Activated T-cell treated with anti-CD3 and anti-CD28 coated beads, Interleukin-2, amount 50 U/mL, for 24 hours (primary cell): Measurements from ENCODE around the gene ZNF518B.
"Not testable (repeated sequence)": the region's sequence is repeated elsewhere in the genome, so short reads cannot be mapped to it uniquely, and the experiment has no call there.

Source experiments
- DNase-seq: peaks from one replicate; pipeline ENCODE4 v3.0.0-alpha.2; 2020
- H3K27ac Mint-ChIP-seq: 2 replicates; pipeline ENCODE4 v1.8.0; 2020; ENCODE audit warnings: mild to moderate bottlenecking, mixed read lengths
- H3K27me3 Mint-ChIP-seq: 2 replicates; pipeline ENCODE4 v1.8.0; 2020; ENCODE audit warnings: mixed read lengths
- H3K36me3 Mint-ChIP-seq: 2 replicates; pipeline ENCODE4 v1.8.0; 2020; ENCODE audit warnings: low read depth, mixed read lengths
- H3K4me1 Mint-ChIP-seq: 2 replicates; pipeline ENCODE4 v1.8.0; 2020; ENCODE audit warnings: low read depth, mixed read lengths
- H3K4me3 Mint-ChIP-seq: 2 replicates; pipeline ENCODE4 v1.8.0; 2020; ENCODE audit warnings: mild to moderate bottlenecking, moderate library complexity, mixed read lengths
- H3K9me3 Mint-ChIP-seq: 2 replicates; pipeline ENCODE4 v1.8.0; 2020; ENCODE audit warnings: mixed read lengths

ZNF518B gene

DNA sequence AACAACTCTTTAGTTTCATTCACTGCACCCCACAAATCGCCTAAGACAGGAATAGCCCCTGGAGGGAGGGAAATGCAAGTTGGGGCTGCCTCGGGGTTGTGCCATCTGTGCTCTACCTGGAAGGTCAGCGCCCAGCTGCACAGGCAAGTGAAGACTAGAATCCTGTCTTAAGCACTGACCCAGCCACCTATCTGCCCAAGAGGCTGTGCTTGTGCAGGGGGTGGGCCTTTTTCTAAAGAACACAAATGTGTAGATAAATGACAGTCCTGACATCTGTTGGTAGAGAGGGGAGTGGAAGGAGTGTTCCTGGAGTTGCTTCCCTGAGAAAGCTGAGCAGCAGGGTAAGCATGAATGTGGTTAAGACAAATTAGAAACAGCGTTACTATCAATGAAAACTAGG is 15.7 kb downstream of the ZNF518B start:
- Mint-ChIP-seq H3K4me3 (no peak overlapping the region), H3K4me1 (no peaks in the 10 kb centered on the region), H3K27ac (no peak overlapping the region), H3K9me3 (peaks cover 55% of the 10 kb centered on the region), H3K36me3 (peaks cover 92% of the 10 kb centered on the region), H3K27me3 (no peaks in the 10 kb centered on the region)
- DNase-seq = no peak

DNA sequence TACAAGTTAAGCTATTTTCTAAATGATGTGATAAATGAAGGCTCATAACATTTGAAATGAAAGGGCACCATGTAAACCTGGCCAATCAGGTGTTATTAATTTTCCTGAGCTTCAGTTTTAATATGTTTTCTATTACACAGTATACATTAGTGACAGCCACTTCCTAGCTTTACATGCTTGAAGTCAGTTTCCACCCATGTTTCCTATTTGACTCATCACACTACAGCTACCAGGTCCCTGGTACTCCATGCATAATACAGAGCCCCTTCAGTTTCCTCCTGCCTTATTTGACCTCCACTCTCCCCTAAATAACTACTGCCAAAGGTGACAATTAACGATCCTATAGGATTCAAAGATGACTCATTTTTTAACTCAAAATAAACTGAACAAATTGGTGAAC is 18.3 kb downstream of the ZNF518B start:
- no peak overlapping the region for H3K4me3 Mint-ChIP-seq
- no peaks in the 10 kb centered on the region for H3K4me1 Mint-ChIP-seq
- no peak overlapping the region for H3K27ac Mint-ChIP-seq
- H3K36me3 Mint-ChIP-seq = peaks cover 66% of the 10 kb centered on the region
- H3K9me3 Mint-ChIP-seq = peaks cover 35% of the 10 kb centered on the region
- no peaks in the 10 kb centered on the region for H3K27me3 Mint-ChIP-seq
- no peak for DNase-seq

DNA sequence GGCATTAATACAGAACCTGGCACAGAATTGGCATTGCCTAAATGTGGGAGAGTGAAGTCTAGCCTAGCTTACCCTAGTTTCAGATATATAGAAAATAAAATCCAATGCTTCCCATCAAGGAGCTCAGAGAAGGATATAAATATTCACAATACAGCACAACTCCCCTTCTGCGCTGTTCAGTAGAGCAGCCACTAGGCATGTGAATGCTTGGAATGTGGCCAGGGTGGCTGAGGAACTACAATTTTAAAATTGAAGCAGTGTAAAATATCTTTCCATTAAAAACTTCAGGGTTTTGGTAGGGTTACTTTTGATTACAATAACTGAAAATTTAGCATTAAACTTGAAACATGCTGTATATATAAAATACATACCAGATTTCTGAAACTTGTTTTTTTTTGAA is 19.5 kb downstream of the ZNF518B start:
- Mint-ChIP-seq H3K27ac (no peak overlapping the region), H3K36me3 (peaks cover 56% of the 10 kb centered on the region), H3K9me3 (peaks cover 26% of the 10 kb centered on the region), H3K27me3 (no peaks in the 10 kb centered on the region), H3K4me1 (no peaks in the 10 kb centered on the region), H3K4me3 (no peak overlapping the region)
- no peak for DNase-seq

DNA sequence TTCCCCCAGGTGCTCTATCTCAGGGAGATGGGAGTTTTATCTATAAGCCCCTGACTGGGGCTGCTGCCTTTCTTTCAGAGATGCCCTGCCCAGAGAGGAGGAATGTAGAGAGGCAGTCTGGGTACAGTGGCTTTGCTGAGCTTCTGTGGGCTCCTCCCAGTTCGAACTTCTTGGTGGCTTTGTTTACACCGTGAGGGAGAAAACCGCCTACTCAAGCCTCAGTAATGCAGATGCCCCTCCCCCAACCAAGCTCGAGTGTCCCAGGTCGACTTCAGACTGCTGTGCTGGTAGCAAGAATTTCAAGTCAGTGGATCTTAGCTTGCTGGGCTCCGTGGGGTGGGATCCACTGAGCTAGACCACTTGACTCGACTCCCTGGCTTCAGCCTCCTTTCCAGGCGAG is 29.5 kb downstream of the ZNF518B start:
- H3K27me3 Mint-ChIP-seq, H3K4me1 Mint-ChIP-seq, H3K27ac Mint-ChIP-seq, H3K36me3 Mint-ChIP-seq, H3K4me3 Mint-ChIP-seq, DNase-seq: not testable (repeated sequence)
- peaks cover 17% of the 10 kb centered on the region for H3K9me3 Mint-ChIP-seq

DNA sequence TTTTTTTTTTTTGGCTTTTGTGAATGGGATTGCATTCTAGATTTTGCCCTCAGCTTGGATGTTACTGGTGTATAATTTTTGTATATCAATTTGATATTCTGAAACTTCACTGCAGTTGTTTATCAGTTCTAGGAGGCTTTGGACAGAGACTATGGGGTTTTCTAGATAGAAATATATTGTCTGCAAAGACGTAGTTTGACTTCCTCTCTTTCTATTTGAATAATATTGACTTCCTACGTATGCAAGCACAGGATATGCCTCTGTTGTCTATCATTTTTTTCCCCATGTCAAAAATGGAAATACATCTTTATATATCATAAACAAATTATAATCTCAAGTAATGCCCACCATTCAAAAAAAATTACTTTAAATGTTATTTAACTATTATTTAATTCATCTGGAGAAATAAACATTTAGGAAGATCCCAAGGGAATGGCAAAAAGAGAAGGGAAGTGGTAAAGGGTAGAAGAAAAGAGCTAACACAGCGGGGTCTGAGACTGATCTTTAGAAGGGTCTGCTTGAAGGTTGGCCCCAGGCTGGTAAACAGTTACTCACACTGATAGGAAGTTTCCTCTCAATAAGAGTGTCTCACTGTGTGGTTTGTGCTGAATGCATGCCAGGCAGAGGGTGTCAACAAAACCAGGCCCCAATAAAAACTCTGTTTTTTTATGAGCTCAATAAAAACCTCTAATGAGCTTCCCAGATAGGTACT is 35.7 kb downstream of the ZNF518B start:
- no peaks in the 10 kb centered on the region for H3K36me3 Mint-ChIP-seq
- peaks cover 17% of the 10 kb centered on the region for H3K9me3 Mint-ChIP-seq
- H3K4me1 Mint-ChIP-seq = peaks cover 9% of the 10 kb centered on the region
- H3K27ac Mint-ChIP-seq = no peak overlapping the region
- no peak overlapping the region for H3K4me3 Mint-ChIP-seq
- DNase-seq = no peak
- no peaks in the 10 kb centered on the region for H3K27me3 Mint-ChIP-seq

DNA sequence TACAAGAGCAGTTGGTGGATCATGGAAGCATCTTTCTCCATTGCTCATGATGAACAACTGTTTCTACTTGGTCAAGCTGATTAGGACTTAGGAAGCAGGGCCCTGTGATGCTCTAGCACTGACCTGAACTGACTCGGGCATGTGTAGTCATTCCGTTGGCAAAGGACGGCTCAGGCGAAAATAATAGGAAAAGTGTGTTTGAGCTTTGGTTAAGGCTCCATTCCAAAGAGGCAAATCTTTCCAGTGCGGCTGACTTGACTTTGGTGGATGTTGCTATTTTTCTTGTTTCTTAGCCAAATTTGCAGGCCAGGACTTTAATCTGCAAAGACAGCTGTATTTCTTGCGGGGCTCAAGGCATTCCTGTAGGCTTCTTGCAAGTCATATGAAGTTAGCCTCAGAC is 39.5 kb downstream of the ZNF518B start:
- DNase-seq = no peak
- Mint-ChIP-seq H3K9me3 (peaks cover 6% of the 10 kb centered on the region), H3K4me3 (no peak overlapping the region), H3K36me3 (no peaks in the 10 kb centered on the region), H3K27ac (no peak overlapping the region), H3K27me3 (no peaks in the 10 kb centered on the region), H3K4me1 (peaks cover 19% of the 10 kb centered on the region)

DNA sequence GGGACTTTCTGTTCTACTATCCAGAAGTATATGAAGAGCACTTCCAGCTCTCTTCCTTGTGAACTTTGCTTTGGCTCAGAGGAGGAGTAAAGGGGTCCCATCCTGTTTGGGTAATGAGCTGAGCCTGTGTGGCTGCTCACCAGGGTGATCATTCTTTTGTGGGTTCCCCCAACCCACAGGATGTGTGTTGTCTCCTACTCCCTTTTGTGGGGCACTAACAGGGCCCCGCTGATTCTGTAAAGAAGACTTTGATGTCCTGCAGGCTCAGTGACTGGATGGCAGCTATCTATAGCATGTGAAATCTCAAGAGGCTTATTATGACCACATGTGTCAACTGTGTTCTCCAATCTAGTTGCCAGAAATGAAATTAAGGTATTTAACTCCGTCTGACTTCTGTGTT is 40.8 kb downstream of the ZNF518B start:
- Mint-ChIP-seq H3K27me3 (no peaks in the 10 kb centered on the region), H3K4me3 (no peak overlapping the region), H3K36me3 (no peaks in the 10 kb centered on the region), H3K27ac (no peak overlapping the region), H3K4me1 (peaks cover 19% of the 10 kb centered on the region), H3K9me3 (peaks cover 6% of the 10 kb centered on the region)
- no peak for DNase-seq

DNA sequence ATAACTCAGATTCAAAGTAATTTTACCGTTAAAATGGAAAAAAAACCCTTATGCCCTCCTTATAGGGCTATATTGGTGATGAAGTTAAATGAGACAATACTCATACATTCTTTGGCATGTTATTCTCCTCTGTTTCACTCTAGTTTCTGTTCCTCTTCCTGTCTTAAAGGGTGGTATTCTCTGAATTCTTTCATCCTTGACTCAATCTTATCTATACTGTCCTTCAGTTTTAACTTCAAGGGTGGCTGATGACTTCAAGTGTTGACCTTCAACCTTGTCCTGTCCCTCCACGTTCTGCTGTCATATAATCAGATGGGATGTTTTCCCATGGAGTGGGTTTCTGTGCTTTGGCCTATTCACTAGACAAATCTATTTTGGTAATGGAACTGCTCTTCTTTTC is 44.0 kb downstream of the ZNF518B start:
- peaks cover 17% of the 10 kb centered on the region for H3K4me1 Mint-ChIP-seq
- H3K36me3 Mint-ChIP-seq = no peaks in the 10 kb centered on the region
- no peak for DNase-seq
- no peak overlapping the region for H3K4me3 Mint-ChIP-seq
- no peaks in the 10 kb centered on the region for H3K27me3 Mint-ChIP-seq
- peaks cover 3% of the 10 kb centered on the region for H3K9me3 Mint-ChIP-seq
- H3K27ac Mint-ChIP-seq = no peak overlapping the region

DNA sequence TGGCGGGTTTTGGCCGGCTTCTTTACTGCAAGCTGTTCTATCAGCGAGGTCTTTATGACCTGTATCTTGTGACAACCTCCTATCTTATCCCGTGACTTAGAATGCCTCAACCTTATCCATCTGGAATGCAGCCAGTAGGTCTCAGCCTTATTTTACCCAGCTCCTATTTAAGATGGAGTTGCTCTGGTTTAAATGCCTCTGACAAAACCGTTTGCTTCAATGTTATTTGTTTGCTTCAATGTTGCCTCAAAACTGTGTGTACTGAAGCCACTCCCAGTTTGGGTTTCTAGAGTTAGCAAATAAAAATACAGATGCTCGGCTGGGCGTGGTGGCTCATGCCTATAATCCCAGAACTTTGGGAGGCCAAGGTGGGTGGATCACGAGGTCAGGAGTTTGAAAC is 51.6 kb downstream of the ZNF518B start:
- DNase-seq = no peak
- H3K4me3 Mint-ChIP-seq = no peak overlapping the region
- no peaks in the 10 kb centered on the region for H3K27me3 Mint-ChIP-seq
- H3K4me1 Mint-ChIP-seq = no peaks in the 10 kb centered on the region
- no peaks in the 10 kb centered on the region for H3K9me3 Mint-ChIP-seq
- no peak overlapping the region for H3K27ac Mint-ChIP-seq
- no peaks in the 10 kb centered on the region for H3K36me3 Mint-ChIP-seq

DNA sequence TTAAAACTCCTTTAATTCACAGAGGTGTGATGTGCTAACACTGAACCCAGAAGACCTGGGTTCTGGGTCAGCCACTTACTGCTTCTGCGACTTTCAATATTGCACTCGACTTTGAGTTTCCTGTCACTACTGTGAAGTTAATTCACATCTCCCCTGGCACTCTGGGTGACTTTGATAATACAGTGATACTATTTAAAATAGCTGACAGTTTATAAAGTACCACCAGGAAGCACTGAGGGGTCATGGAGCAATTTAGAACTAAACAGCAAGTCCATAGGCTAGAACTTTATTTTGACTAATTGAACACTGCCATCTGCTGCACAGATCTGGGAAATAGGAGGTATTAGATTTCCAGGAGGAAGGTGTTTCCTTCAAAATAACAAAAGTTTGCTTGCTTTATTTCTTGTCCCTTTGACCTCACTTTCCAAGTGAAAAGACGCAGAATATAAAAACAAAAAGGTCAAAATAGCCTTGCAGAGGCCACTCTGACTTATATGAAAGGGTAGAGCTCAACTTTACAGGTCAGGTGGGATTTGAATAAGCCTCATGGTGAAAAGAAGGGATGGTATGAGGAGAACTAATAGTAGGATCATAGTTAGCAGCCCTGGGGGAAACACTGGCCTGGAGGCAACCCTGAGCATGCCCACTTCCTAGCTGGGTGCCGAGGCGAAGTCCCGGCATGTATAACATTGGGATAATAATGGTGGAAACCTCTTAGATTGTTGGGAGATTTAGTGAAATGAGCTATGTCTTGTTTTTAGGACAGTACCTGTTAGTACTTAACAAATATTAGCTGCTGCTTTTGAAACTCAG is 53.4 kb downstream of the ZNF518B start:
- no peaks in the 10 kb centered on the region for H3K36me3 Mint-ChIP-seq
- DNase-seq = no peak
- no peaks in the 10 kb centered on the region for H3K4me1 Mint-ChIP-seq
- H3K27ac Mint-ChIP-seq = no peak overlapping the region
- no peaks in the 10 kb centered on the region for H3K9me3 Mint-ChIP-seq
- H3K27me3 Mint-ChIP-seq = no peaks in the 10 kb centered on the region
- H3K4me3 Mint-ChIP-seq = no peak overlapping the region

DNA sequence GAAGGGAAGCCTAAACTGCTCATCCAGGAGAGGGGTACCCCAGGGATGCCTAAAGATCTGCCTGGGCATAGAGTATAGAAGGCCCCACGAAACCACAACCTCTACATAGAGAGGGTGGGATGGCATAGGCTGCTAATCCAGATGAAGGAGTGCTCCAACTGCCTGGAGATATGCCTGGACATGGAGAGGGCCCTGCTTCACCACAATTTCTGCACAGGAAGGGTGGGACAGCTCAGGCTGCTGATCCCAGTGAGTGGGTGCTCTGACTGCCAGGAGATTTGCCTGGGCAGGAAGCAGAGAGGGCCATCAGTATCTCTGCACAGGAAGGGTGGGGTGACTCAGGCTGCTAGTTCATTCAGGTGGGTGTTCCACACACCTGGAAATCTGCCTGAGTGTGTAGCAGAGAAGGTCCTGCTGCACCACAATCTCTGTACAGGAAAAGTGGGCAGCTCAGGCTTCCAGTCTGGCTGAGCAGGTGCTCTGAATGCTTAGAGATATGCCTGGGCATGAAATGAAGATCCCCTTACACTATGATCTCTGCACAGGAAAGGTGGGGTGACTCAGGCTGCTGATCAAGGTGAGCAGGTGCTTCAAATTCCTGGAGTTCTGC is 61.1 kb downstream of the ZNF518B start:
- H3K4me1 Mint-ChIP-seq = no peaks in the 10 kb centered on the region
- no peak overlapping the region for H3K27ac Mint-ChIP-seq
- H3K36me3 Mint-ChIP-seq = no peaks in the 10 kb centered on the region
- peaks cover 3% of the 10 kb centered on the region for H3K27me3 Mint-ChIP-seq
- peaks cover 13% of the 10 kb centered on the region for H3K9me3 Mint-ChIP-seq
- no peak overlapping the region for H3K4me3 Mint-ChIP-seq
- no peak for DNase-seq
